Endothelial cell of umbilical vein (primary cell): ENCODE measurements around the gene IFI44L.

Experiments
- CTCF ChIP-seq, 2 donors: IDR thresholded peaks; 1 replicate in 1 of 2; 2 replicates in 1 of 2; pipeline ENCODE4 v1.5.1; 2011; ENCODE audit warnings: low read length in 2 of 2, mild to moderate bottlenecking in 2 of 2, moderate library complexity in 2 of 2, control low read depth in 1 of 2, inconsistent platforms in 1 of 2, low read depth in 1 of 2; ENCODE audit not compliant: insufficient read depth in 1 of 2; ENCODE audit errors: extremely low read depth in 1 of 2
- EZH2 ChIP-seq: IDR thresholded peaks from 2 replicates; pipeline ENCODE4 v1.6.1; 2012; ENCODE audit warnings: borderline replicate concordance, low read depth, mild to moderate bottlenecking, moderate library complexity, low read length, inconsistent platforms; ENCODE audit not compliant: severe bottlenecking
- JUN ChIP-seq: IDR thresholded peaks from 2 replicates; pipeline ENCODE4 v1.6.1; 2011; ENCODE audit warnings: borderline replicate concordance, low read depth; ENCODE audit not compliant: insufficient read length, insufficient read depth
- MAX ChIP-seq: IDR thresholded peaks from 2 replicates; pipeline ENCODE4 v1.6.1; 2011; ENCODE audit not compliant: insufficient read depth, insufficient read length
- MYC ChIP-seq: IDR thresholded peaks from one replicate; pipeline ENCODE4 v1.6.1; 2011; ENCODE audit warnings: mild to moderate bottlenecking, low read depth, low read length
- POLR2A ChIP-seq: IDR thresholded peaks from 2 replicates; pipeline ENCODE4 v1.6.1; 2012; ENCODE audit warnings: low read depth, mild to moderate bottlenecking, control low read depth, low read length
- POLR2AphosphoS5 ChIP-seq: IDR thresholded peaks from 2 replicates; pipeline ENCODE4 v1.6.1; 2012; ENCODE audit warnings: low read depth, mild to moderate bottlenecking, control low read depth, low read length, moderate library complexity; ENCODE audit not compliant: insufficient read depth

- no peak for TF ChIP-seq CTCF (IDR thresholded peaks at IDR 0.05; ENCODE audit: extremely low read depth in 1 of 2, insufficient read depth in 1 of 2, low read depth in 1 of 2, low read length in 2 of 2)
- TF ChIP-seq POLR2A: no peak
- no peak for TF ChIP-seq MYC
- TF ChIP-seq EZH2: no peak
- no peak for TF ChIP-seq POLR2AphosphoS5
- no peak for TF ChIP-seq MAX
- TF ChIP-seq JUN: no peak
These were observed 15.6 kb upstream of the IFI44L start for GRCh38 chr1:78604643-78605042.
